PC-9 (cell line): ENCODE results near the gene DHRS7. TPM values are rescaled to one million over a fixed set of nuclear protein-coding genes. Genes with fewer than 3 reads are reported as not detected.

Experiments used
- BruUV-seq: library from RNA; stranded (reverse); fragments of 400-500 nt; replicated peaks from 2 replicates; lab custom pipeline; 2021; lab: Mats Ljungman, UMichigan
- CTCF ChIA-PET: fragments of 300-600 bp; sonication (Branson Sonifier 250); formaldehyde crosslinking; loops from one replicate; lab custom pipeline; 2022; ENCODE audit warnings: antibody characterized with exemption; lab: Charles Lee
- POLR2A ChIA-PET: fragments of 300-600 bp; sonication (Branson Sonifier 250); formaldehyde crosslinking; loops from one replicate; lab custom pipeline; 2022; ENCODE audit warnings: antibody characterized with exemption; ENCODE audit not compliant: unreplicated experiment; lab: Charles Lee
- DNase-seq, 2 experiments: peaks; one replicate each; pipeline versions ENCODE4 v3.0.0 to v3.0.0-alpha.2; 2015 to 2022; ENCODE audit warnings: mixed read lengths in 1 of 2
- H2AFZ ChIP-seq: fragments of 200-600 bp; sonication (generic); 2 replicates; pipeline ENCODE4 v1.8.1; 2017; ENCODE audit warnings: antibody characterized with exemption
- H3F3A ChIP-seq: fragments of 200-600 bp; sonication (generic); 2 replicates; pipeline ENCODE4 v1.8.1; 2017; ENCODE audit warnings: antibody characterized with exemption, mild to moderate bottlenecking, low read depth; ENCODE audit not compliant: insufficient read depth
- H3K27ac ChIP-seq: fragments of 200-600 bp; sonication (generic); 2 replicates; pipeline ENCODE4 v1.6.1; 2016; ENCODE audit warnings: mixed run types
- H3K27me3 ChIP-seq: fragments of 200-600 bp; sonication (generic); 2 replicates; pipeline ENCODE4 v1.6.1; 2016; ENCODE audit warnings: low read depth, mixed run types; ENCODE audit not compliant: insufficient read depth
- H3K36me3 ChIP-seq: fragments of 200-600 bp; sonication (generic); 2 replicates; pipeline ENCODE4 v1.6.1; 2016; ENCODE audit warnings: low read depth, mixed run types
- H3K4me1 ChIP-seq: fragments of 200-600 bp; sonication (generic); replicated peaks from 2 replicates; pipeline ENCODE4 v1.6.1; 2016; ENCODE audit warnings: mixed run types; ENCODE audit not compliant: insufficient read depth
- H3K4me2 ChIP-seq: fragments of 200-600 bp; sonication (generic); 2 replicates; pipeline ENCODE4 v1.6.1; 2017; ENCODE audit warnings: mixed run types
- H3K4me3 ChIP-seq: fragments of 200-600 bp; sonication (generic); 2 replicates; pipeline ENCODE4 v1.6.1; 2016; ENCODE audit warnings: mixed run types
- H3K79me2 ChIP-seq: fragments of 200-600 bp; sonication (generic); 2 replicates; pipeline ENCODE4 v1.6.1; 2017; ENCODE audit warnings: low read depth, mixed run types
- H3K9me2 ChIP-seq: fragments of 200-600 bp; sonication (generic); 2 replicates; pipeline ENCODE4 v1.8.1; 2017; ENCODE audit warnings: mild to moderate bottlenecking; ENCODE audit not compliant: insufficient read depth
- H3K9me3 ChIP-seq: fragments of 200-600 bp; sonication (generic); 2 replicates; pipeline ENCODE4 v1.8.1; 2016; ENCODE audit warnings: low read depth; ENCODE audit not compliant: insufficient read depth
- H4K20me1 ChIP-seq: fragments of 200-600 bp; sonication (generic); 2 replicates; pipeline ENCODE4 v1.8.1; 2017; ENCODE audit not compliant: insufficient read depth
- CTCF ChIP-seq: fragments of 200-600 bp; sonication (generic); conservative IDR thresholded peaks from 2 replicates; pipeline ENCODE4 v1.6.1; 2017; ENCODE audit warnings: mixed run types, antibody characterized with exemption, mild to moderate bottlenecking, moderate library complexity
- EZH2 ChIP-seq: fragments of 200-600 bp; sonication (generic); IDR thresholded peaks from 2 replicates; pipeline ENCODE4 v1.8.0; 2017; ENCODE audit warnings: antibody characterized with exemption, low read depth
- intact Hi-C: fragments of 100-400 bp; cut with micrococcal nuclease; formaldehyde crosslinking; loops from one replicate; pipeline ENCODE4 v1.10.0; 2022; ENCODE audit not compliant: unreplicated experiment
- total RNA-seq: library from RNA; stranded (reverse); gene quantifications from 2 replicates; pipeline ENCODE4 v1.2.3, GENCODE V29; 2021

The DHRS7 gene
- total RNA-seq, 1 experiment from 2014 or later, result 55.1 TPM

GRCh38 chr14:60166142-60166541, 944 bp upstream of the DHRS7 start:
- Histone ChIP-seq H3K36me3 (no peaks in the 10 kb centered on the region), H3F3A (peaks cover 25% of the 10 kb centered on the region), H3K4me3 (peak overlapping the region; percentile 87; the same call in 1 of the 2 replicates), H3K4me2 (peak overlapping the region; percentile 75), H3K79me2 (peaks cover 14% of the 10 kb centered on the region), H3K27me3 (no peaks in the 10 kb centered on the region), H3K9me3 (no peaks in the 10 kb centered on the region), H3K9me2 (no peaks in the 10 kb centered on the region), H4K20me1 (no peaks in the 10 kb centered on the region), H2AFZ (peak overlapping the region; percentile 96; the same call in 1 of the 2 replicates), H3K27ac (no peak overlapping the region), H3K4me1 (peaks cover 33% of the 10 kb centered on the region)
- POLR2A ChIA-PET, result interaction anchor here (0.6 to 0.7 kb wide), 2 partner anchors 15 to 83 kb away, joined by 3 to 7 read pairs; partner anchors contain the start of gene PPM1A
- CTCF ChIA-PET, result interaction anchor here (0.5 to 0.6 kb wide), 4 partner anchors 91 to 1408 kb away, joined by 3 to 8 read pairs (median 5); no protein-coding TSS in a partner anchor
- no peak for TF ChIP-seq CTCF
- no peak for TF ChIP-seq EZH2
- no peak for DNase-seq
- intact Hi-C loops, result no loop called here
- BruUV-seq, result no TSS peak

- ChIA-PET CTCF (interaction anchor here (0.6 kb wide), 2 partner anchors 91 to 221 kb away, joined by 3 to 5 read pairs; no protein-coding TSS in a partner anchor), POLR2A (interaction anchor here (0.5 to 0.7 kb wide), 4 partner anchors 10 to 1372 kb away, joined by 3 to 7 read pairs (median 4); partner anchors contain the start of gene PPM1A)
- H3K4me2 ChIP-seq, result peak overlapping the region; percentile 75
- H4K20me1 ChIP-seq, result no peaks in the 10 kb centered on the region
- intact Hi-C loops, result loop anchor here (1.0 to 2.0 kb wide), 3 partner anchors 73 to 201 kb away; no protein-coding TSS in a partner anchor
- no peaks in the 10 kb centered on the region for H3K9me3 ChIP-seq
- no peak for DNase-seq
- H3K4me1 ChIP-seq, result peaks cover 38% of the 10 kb centered on the region
- peak overlapping the region; percentile 87 for H3K4me3 ChIP-seq
- no peaks in the 10 kb centered on the region for H3K9me2 ChIP-seq
- peaks cover 19% of the 10 kb centered on the region for H3K79me2 ChIP-seq
- H3K36me3 ChIP-seq, result no peaks in the 10 kb centered on the region
- H2AFZ ChIP-seq, result peak overlapping the region; percentile 96
- no peaks in the 10 kb centered on the region for H3K27me3 ChIP-seq
- peaks cover 30% of the 10 kb centered on the region for H3F3A ChIP-seq
- BruUV-seq, result no TSS peak
- TF ChIP-seq CTCF (no peak), EZH2 (no peak)
- H3K27ac ChIP-seq, result peak overlapping the region; percentile 69
These were observed 314 bp upstream of the DHRS7 start for GRCh38 chr14:60165547-60165876.

- no TSS peak for BruUV-seq
- POLR2A ChIA-PET, result interaction anchor here (0.6 kb wide), 1 partner anchor 426 kb away, joined by 7 read pairs; no protein-coding TSS in a partner anchor
- CTCF ChIA-PET, result interaction anchor here (1.1 kb wide), 1 partner anchor 101 kb away, joined by 3 read pairs; no protein-coding TSS in a partner anchor
These were observed 840 bp downstream of the DHRS7 start for GRCh38 chr14:60164404-60164711.

More at GRCh38 chr14:60164404-60164711, 840 bp downstream of the DHRS7 start:
- no peaks in the 10 kb centered on the region for H3K9me2 ChIP-seq
- H3K4me2 ChIP-seq, result peak overlapping the region; percentile 75
- H3K4me3 ChIP-seq, result peak overlapping the region; percentile 87
- H3K27ac ChIP-seq, result peak overlapping the region; percentile 69
- peaks cover 26% of the 10 kb centered on the region for H3K79me2 ChIP-seq
- H2AFZ ChIP-seq, result peak overlapping the region; percentile 96
- intact Hi-C loops, result loop anchor here (2.0 kb wide), 1 partner anchor 200 kb away; no protein-coding TSS in a partner anchor
- no peaks in the 10 kb centered on the region for H3K36me3 ChIP-seq
- no peaks in the 10 kb centered on the region for H4K20me1 ChIP-seq
- peaks cover 38% of the 10 kb centered on the region for H3K4me1 ChIP-seq
- H3K9me3 ChIP-seq, result no peaks in the 10 kb centered on the region
- peaks cover 30% of the 10 kb centered on the region for H3F3A ChIP-seq
- peak in 1 of 2 experiments; percentile 75 for DNase-seq
- TF ChIP-seq EZH2, result no peak
- no peak for TF ChIP-seq CTCF
- H3K27me3 ChIP-seq, result no peaks in the 10 kb centered on the region
